Epithelial cell of prostate (primary cell): ENCODE data around the gene CTLA4.

Source experiments
- DNase-seq: peaks from one replicate; pipeline ENCODE4 v3.0.0-alpha.2; 2011; ENCODE audit warnings: low read depth, low spot score
- H3K27ac ChIP-seq: fragments of 450-650 bp; 2 replicates; pipeline ENCODE4 v1.5.1; 2017; ENCODE audit warnings: mild to moderate bottlenecking

Gene CTLA4

DNA sequence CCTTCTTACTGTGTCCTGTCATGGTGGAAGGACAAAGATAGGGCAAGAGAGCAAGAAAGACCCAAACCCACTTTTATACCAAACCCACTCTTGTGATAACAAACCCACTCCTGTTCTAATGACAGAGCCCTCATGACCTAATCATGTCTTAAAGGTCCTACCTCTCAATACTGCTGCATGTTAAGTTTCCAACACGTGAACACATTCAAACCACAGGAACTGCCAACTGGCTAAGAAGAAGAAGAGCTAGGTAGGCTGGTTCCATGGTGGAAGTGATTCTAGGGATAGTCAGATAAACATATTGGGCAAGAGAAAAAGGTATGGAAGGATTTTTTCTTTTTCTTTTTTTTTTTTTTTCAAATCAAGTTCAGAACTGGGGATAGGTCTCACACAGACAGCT lies 22.0 kb downstream of the CTLA4 start:
- no peak overlapping the region for H3K27ac ChIP-seq
- no peak for DNase-seq

DNA sequence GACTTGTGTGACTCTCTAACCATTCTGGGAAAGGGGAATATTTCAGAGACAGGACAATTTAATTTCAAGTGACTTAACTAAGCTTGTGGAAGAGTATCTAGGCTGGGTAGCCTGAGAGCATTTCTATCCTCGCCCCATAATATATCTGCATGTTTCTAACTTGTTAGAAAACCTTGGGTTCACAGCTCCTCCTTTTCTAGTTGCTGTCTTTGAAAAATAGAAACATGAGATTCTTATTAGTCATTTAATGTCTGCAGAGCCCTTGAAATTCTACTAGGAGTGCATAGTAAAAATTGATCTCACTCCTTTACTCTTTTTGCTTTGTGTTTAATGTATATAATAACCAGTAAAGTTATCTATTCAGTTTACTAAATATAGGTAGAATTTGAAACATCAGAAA lies 22.4 kb downstream of the CTLA4 start:
- no peak overlapping the region for H3K27ac ChIP-seq
- DNase-seq, result no peak

DNA sequence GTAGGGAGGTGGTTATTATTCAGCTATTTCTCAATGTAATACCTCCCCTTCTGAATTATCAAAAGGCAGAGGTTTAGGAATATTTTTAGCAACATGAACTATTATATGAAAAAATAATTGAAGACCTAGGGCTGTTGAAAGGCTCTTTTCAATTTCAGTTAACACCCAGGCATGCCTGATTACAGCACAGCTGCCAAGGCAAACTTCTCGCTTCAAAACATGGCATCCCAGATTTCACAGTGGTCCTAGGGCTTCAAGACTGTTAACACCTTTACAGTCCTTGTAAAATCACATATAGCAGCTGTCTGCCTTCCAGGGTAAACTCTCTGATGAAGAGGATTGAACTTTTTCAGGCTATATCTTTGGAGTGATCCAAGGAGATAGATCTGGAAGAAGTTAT lies 23.2 kb downstream of the CTLA4 start:
- no peak overlapping the region for H3K27ac ChIP-seq
- no peak for DNase-seq

DNA sequence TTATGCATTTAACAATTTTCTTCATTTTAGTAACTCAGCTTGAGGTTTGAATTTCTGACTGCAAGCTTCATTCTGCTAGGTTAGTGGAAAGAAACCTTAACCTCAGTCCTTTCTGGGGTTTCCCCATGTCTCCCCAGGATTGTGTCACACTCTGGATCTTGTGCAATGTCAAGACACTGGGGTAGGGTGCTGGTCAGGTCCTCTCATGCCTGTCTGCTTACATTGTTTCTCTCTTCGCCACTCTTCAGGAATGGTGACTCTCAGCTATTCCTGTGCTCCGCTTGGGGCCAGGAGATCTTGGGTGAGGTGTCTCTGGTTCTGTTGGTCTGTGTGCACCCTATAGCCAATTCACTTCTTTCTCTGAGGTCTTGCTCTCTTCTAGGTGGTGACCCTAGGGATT lies 23.9 kb downstream of the CTLA4 start:
- DNase-seq, result peak; percentile 20
- H3K27ac ChIP-seq, result no peak overlapping the region

DNA sequence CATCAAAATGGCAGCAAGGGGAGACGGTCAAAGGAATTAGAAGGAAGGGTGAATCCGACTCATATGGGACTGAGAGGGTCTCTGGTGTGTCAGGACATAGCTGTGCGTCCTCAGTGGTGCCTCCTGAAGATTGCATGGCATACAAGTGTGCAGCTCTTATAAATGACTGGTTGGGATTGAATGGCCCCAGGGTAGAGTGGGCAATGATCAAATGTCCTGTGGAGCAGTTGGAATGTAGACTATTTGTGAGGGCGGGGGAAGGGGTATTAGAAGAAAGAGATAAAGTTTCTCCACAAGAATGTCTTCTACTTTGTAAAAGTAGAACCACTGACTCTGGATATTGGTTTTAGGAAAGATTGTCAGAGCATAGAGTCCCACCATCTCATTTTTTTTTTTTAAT lies 24.6 kb downstream of the CTLA4 start:
- H3K27ac ChIP-seq, result no peak overlapping the region
- no peak for DNase-seq

DNA sequence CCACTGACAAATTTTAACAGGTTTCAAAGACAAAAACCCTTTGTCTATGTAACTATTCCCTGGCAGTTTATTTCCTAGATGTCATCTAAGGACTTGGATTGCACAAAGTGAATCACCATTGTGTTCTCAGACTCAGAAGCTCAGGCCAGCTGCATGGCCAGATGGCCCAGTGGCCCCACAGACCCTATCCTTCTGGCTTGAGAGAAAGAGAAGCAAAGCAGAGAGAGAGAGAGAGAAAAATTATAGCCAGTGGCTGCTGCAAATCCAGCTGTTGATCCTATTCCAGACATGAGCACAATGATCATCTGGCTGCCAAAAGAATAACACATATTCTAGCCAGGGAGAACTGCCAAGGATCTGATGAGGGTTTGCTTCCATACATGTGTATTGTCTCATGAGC lies 25.8 kb downstream of the CTLA4 start:
- no peak for DNase-seq
- no peak overlapping the region for H3K27ac ChIP-seq

DNA sequence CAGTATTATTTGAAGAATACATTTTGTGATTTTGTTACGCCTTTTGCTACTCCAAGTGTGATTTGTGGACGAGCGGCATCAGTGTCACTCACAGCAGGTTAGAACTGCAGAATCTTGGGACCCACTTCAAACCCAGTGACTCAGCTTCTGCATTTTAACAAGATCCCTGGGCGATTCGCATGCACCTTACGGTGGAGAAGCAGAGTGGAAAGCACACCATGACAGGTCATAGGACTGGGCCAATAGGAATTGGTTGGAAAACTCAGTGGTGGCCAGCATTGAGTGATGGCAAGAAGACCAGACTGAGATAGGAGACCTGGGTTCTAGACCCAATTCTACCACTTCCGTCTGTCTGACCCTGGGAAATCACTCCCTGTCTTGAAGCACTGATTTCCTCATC lies 26.3 kb downstream of the CTLA4 start:
- H3K27ac ChIP-seq, result no peak overlapping the region
- no peak for DNase-seq

DNA sequence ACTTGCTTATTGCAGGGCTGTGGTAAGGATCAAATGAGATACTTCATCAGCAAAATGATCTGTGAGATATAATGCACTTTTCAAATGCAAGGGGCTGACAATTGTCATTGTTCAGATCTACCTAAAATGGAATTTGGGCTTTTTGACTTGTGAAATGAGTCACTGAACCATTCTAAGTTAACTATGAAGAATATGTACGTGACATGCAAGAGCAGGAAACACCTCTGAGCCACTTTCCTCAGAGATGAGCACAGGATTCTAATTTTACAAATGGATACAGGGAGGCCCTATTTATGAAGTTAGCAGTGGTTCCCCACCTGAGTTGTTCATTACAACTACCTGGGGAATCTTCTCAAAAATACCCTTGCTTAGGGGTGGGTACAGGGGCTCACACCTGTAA lies 26.7 kb downstream of the CTLA4 start:
- H3K27ac ChIP-seq, result no peak overlapping the region
- no peak for DNase-seq

DNA sequence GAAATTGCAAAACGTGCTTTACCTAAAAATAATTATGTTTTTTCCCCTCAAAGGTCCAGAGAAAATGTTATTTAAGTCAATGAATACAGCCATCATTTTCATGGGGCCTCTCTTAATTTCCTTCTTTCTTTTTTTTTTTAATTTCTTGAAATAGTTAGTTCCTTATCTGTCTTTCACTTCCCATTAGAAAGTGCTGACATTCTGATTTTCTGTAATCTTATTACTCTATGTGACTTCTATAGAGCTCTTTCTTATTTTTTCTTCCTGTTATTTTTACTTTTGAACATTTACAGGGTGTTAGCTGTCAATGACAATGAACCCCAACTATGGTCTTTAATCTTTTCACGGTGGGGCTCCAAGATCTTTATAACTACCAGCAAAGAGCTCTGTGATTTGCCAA lies 30.0 kb downstream of the CTLA4 start:
- H3K27ac ChIP-seq, result no peak overlapping the region
- no peak for DNase-seq

DNA sequence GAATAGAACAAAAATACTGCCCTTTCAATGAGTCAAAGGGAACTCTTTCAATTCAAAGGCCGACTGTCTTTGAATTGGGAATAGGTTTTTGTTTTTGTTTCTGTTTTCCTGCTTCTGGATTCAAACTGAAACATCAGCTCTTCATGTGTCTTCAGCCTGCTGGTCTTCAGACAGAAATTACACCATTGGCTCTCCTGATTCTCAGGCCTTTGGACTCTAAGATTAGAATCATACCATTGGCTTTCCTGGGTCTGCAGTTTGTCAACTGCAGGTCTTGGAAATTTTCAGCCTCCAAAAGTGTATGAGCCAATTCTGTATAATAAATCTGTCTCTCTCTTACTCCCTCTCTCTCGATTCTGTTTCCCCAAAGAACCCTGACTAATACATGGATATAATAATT lies 31.1 kb downstream of the CTLA4 start:
- H3K27ac ChIP-seq, result no peak overlapping the region
- DNase-seq, result no peak

DNA sequence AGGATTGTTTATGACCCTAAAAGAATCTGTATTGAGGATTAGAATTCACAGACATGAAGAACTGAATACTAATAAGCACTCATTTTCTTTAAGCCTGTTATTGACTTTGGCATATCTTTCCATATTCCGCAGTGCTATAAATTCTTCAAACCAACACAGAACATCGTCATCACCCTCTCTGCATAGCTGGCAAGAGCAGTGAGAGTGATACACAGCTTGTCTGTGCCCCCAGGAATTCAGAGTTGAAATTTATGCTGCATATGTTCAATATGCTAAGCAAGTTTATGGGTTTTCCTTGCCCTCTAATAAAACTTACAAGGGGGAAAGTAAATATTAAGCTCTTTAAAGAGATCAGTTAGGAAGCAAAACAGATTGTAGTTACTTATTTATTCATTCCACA lies 32.7 kb downstream of the CTLA4 start:
- H3K27ac ChIP-seq, result no peak overlapping the region
- DNase-seq, result no peak

DNA sequence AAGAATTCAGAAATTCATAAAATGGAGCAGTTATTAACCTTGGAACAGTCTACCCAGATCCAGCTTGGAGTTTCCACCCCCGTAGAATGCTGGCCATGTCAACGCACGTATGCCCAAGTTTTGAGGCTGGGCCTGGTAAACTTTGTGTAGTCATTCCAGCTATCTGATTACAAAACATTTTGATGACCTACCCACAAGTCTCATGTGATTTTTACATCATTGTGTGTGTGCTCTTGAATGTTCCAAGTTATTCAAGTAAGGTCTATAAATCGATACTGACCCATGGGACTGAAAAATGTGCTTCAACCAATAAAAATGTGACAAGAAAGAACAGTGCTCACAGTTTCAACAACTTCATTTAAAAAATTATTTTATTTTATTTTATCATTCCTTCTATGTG lies 36.5 kb downstream of the CTLA4 start:
- no peak overlapping the region for H3K27ac ChIP-seq
- no peak for DNase-seq

DNA sequence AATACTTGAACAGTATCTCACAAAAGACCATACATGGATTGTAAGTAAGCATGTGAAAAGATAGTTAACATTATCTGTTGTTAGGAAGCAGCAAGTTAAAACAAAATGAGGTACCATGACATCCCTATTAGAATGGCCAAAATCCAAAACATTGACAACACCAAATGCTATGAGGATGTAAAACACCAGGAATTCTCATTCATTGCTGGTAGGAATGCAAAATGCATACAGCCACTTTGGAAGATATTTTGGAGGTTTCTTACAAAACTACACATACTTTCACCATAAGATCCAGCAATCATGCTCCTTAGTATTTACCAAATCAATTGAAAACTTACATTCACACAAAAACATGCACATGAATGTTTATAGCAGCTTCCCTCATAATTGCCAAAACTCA lies 38.1 kb downstream of the CTLA4 start:
- no peak overlapping the region for H3K27ac ChIP-seq
- no peak for DNase-seq

DNA sequence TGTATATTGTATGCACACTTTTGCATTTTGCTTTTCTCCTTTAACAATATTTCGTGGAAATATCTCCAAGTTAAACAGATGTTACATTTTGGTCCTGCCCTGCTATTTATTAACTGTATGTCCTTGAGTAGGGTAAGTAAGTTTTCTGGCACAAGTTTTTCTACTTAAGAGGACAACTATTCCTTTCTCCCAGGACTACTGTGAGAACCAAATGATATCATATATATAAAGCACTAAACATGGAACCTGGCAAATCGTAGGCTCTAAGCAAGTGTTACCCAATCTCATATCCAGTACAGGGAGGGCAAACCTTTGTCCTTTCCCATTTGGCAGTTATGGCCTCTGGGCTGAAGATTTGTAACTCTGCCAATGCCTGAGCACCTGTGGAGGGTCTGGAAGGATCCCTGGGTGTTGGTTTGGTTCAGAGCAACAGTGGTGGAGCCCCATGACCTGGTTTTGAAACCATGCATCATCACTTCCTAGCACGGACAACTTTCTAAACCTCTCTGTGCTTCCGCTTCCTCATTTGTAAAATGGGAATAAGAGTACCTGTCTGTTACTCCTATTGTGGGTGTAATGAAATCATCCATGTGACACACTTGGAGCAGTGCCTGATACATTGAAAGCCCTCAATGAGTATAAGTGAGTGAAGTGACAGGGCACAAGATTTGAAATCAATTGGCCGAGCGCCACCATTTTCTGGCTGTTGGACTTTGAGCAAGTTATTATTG lies 40.7 kb downstream of the CTLA4 start:
- no peak overlapping the region for H3K27ac ChIP-seq
- DNase-seq, result no peak

DNA sequence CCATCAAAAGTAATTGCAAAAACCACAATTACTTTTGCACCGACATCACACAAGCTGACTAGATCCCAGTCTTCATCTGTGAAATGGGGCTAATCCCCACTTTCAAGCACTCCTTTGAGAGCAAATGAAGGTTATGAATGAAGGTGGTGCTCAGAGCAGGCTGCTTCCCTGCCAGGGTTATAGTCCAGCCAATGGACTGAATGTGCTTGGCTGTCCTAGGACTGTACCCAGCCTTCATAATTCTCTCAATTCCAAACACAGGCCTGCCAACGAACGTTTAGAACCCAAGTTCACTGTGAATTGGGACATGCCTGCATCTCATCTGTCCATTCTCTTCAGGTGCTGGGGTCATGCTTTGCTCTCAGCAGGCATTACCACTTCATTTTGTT lies 41.2 kb downstream of the CTLA4 start:
- H3K27ac ChIP-seq, result no peak overlapping the region
- DNase-seq, result no peak

DNA sequence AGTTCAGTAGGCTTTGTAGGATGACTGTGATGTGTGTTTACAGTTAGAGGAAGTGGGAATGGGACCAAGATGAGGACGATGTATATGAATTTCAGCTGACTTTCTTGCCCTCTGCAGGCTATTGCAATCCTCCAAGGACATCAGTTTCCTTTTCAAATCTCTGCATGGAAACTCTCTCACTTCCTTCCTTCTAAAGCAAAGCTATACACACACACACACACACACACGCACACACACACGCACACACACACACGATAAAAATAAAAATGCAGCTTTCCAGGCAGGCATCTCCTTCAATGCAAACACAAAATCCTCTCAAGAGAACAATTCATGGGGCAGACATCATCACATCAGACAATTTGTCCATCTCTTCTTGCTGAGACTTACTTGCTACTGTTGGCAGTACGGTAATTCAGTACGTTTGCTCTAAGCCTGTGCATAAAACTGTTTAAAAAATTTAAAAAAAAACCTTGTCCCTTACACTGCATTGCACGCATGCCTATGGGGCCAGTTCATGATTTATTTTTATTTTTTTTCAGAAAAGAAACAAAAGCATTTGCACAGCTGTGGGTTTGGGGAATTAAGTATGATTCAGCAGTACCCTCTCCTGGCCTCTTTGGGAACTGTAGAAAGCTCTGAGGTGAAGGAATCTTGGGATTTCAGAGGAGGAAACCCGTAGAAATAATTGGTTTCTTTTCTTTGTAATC lies 41.8 kb downstream of the CTLA4 start:
- no peak overlapping the region for H3K27ac ChIP-seq
- DNase-seq, result no peak

DNA sequence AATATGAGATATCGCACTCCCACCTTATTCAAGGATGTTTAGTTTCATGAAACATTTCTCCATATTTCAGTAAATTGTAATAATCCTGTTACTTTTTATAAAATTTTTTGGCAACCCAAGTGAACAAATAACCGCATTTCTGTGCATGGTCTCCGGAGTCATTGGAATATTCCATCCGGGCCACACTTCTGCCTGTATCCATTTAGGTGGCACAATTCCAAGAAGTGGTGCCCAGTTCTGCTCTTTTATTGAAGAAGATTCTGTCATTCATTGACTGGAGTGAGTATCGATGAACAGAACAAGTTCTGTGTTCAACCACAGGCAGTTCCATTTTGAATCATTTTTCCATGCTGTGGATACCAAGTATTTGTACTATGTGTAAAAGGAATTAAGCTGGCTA lies 42.4 kb downstream of the CTLA4 start:
- no peak for DNase-seq

DNA sequence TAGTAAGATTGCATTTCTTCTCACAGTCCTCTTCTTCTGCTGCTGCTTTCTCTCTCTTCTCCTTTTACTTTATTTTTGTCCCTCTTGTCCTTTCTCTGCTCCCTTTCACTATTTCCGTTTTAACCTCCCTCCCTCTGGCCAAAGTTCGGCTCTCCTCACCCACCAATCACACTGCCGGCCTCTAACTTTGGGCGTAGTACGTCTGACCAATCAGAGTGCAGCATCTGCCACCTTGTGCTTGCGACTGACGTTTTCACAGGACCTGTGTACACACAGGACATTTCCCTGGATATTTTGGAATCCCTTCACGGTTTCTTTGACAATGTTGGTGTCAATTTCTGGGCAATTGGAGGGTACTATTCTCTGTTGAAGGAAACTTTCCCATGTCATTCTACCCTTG lies 46.4 kb downstream of the CTLA4 start:
- no peak overlapping the region for H3K27ac ChIP-seq
- no peak for DNase-seq

More for the DNA sequence above, 42.4 kb downstream of the CTLA4 start:
- no peak overlapping the region for H3K27ac ChIP-seq

DNA sequence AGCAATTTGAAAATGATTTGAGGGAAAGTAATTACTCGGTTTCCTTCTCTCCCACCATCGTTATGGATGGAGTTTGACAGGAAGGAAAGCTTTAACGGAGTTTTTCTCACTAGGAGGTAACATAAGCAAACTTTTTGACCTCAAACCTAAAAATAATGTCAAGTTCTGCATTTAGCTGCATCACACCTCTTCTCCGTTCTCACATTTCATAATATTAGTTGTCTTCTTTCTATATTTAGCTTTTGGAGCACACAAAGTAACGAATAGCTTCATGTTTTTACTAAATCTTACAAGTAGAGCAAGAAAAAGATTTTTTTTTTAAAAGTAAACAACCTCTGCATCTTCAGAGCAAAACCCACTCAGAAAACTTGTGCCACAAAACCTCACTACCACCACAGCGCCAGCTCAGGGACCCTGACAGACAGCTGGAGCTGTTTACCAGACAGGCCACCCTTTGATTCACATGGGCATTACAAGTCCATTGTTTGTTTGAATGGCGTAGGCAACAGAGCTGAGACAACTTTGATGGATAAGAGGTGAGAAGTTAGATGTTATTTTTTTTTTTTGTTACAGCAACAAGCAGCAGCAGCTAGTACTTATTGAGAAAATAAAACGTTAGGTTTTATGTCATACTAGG lies 47.1 kb downstream of the CTLA4 start:
- DNase-seq, result no peak

DNA sequence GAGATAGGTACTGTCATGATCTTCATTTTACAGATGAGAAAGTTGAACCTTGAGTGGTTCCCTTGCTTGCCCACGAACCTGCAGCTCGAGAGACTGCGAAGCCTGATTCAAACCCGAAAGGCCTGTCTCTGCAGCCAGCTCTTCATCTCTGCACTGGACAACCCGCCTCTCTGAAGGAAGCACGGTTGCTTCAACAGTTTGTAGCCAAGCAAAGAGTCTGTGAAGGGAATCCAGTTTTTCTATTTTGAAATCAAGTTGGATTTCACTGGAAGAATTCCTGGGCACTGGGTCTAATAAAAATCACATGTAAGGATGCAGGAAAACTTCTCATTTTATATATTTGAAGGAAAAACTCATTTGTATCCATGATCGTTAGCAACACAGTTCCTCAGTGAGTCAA lies 47.7 kb downstream of the CTLA4 start:
- no peak overlapping the region for H3K27ac ChIP-seq
- no peak for DNase-seq

More for the DNA sequence above, 47.1 kb downstream of the CTLA4 start:
- no peak overlapping the region for H3K27ac ChIP-seq

DNA sequence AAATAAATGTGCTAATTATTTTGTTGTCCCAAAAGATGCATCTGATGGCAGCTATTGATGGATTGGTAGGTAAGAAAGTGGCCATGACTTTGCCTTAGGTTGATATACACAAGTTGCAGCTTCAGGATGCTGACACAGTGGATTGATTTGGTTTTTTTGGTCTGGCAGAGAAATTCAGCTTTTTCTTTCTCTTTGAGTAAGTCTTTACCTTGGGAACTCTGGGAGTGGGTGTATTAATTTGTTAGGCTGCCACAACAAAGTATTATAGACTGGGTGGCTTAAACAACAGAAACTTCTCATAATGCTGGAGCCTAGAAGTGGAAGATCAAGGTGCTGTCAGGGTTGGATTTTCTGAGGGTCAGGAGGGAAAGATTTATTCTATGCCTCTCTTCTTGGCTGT lies 49.2 kb downstream of the CTLA4 start:
- no peak overlapping the region for H3K27ac ChIP-seq
- no peak for DNase-seq

DNA sequence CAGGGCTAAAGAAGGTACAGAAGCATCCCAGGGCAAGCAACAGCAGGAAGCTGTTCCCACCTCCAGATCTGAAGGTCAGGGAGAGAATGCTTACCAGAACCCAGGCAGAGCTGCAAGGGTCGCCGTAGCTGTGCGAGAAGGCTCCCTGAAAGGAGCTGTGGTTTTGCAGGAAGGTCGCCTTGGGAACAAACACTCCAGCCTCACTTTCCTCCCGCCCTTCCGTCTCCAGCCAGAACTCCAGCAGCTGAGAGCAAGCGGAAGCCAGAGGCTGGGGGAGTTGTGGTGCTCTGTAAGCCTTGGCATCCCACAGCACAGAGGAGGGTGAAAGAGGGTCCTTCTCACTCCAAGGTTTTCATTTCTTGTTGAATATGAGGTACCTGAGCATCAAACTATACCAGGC lies 50.7 kb downstream of the CTLA4 start:
- no peak for DNase-seq
- H3K27ac ChIP-seq, result no peak overlapping the region
